H1 (cell line): ENCODE results near the gene OBP2B. TPM values are rescaled to one million over a fixed set of nuclear protein-coding genes. Genes with fewer than 3 reads are reported as not detected.

Experiments used
- CREB1 ChIP-seq: IDR thresholded peaks from 2 replicates; pipeline ENCODE4 v1.6.1; 2012; ENCODE audit warnings: inconsistent platforms
- FOSL1 ChIP-seq: IDR thresholded peaks from 2 replicates; pipeline ENCODE4 v1.6.1; 2011; ENCODE audit warnings: mild to moderate bottlenecking, low read depth, low read length, moderate library complexity; ENCODE audit not compliant: insufficient read depth
- JUND ChIP-seq: IDR thresholded peaks from 2 replicates; pipeline ENCODE4 v1.6.1; 2011; ENCODE audit warnings: mild to moderate bottlenecking, improper control_type of control experiment, low read length
- KDM1A ChIP-seq: fragments of 200-600, 300-600 bp; sonication (generic); IDR thresholded peaks from 2 replicates; pipeline ENCODE4 v1.7.1; 2016; ENCODE audit warnings: mild to moderate bottlenecking, low read length, borderline replicate concordance
- PHF8 ChIP-seq: fragments of 200-600 bp; sonication (generic); conservative IDR thresholded peaks from 2 replicates; pipeline ENCODE4 v1.7.1; 2012; ENCODE audit warnings: low read depth, mild to moderate bottlenecking, inconsistent platforms, low read length, moderate library complexity
- POLR2A ChIP-seq, 2 experiments: IDR thresholded peaks; 1 replicate in 1 of 2; 2 replicates in 1 of 2; pipeline ENCODE4 v1.6.1; 2011; ENCODE audit warnings: low read depth in 2 of 2, low read length in 2 of 2, mild to moderate bottlenecking in 2 of 2; ENCODE audit errors: control extremely low read depth in 1 of 2
- RFX5 ChIP-seq: IDR thresholded peaks from 2 replicates; pipeline ENCODE4 v1.6.1; 2011; ENCODE audit warnings: low read depth, low read length, improper control_type of control experiment, borderline replicate concordance
- TEAD4 ChIP-seq: IDR thresholded peaks from 2 replicates; pipeline ENCODE4 v1.6.1; 2012; ENCODE audit warnings: low read depth, low read length, inconsistent platforms, mixed read lengths
- polyA plus RNA-seq, 7 experiments: library from polyadenylated mRNA; depleted of rRNA in 3 of 7; stranded (reverse) in 5 of 7; unstranded in 2 of 7; fragments of >200 nt in 5 of 7; fragments of 200-250 nt in 2 of 7; gene quantifications; 1 replicate in 5 of 7; 2 replicates in 1 of 7; 4 replicates in 1 of 7; pipeline versions ENCODE4 v1.2.1 to v1.2.3, GENCODE V29; 2011 to 2013; ENCODE audit warnings: missing spikeins in 2 of 7, mixed read lengths in 2 of 7
- total RNA-seq: library from RNA; stranded (reverse); fragmentation: NEBNext Ultra II Directional; extraction: Animal tissue kit (Norgen Biotek cat#: 25700); gene quantifications from 2 replicates; pipeline ENCODE4 v1.2.1, GENCODE V29; 2021
- TF ChIP-seq, protein P1 (sequence below): fragments of 300-600 bp; sonication (generic); IDR thresholded peaks from 2 replicates; pipeline ENCODE4 v1.7.1; 2012; ENCODE audit warnings: low read length, moderate library complexity, mild to moderate bottlenecking, inconsistent platforms; ENCODE audit not compliant: insufficient replicate concordance
- TF ChIP-seq, protein P2 (sequence below): IDR thresholded peaks from 2 replicates; pipeline ENCODE4 v1.6.1; 2011; ENCODE audit warnings: low read depth, mild to moderate bottlenecking, low read length; ENCODE audit not compliant: insufficient read depth

The OBP2B gene
- total and polyA plus RNA-seq, 2 of the 8 experiments (the other 6 are each of a cell fraction or from before 2014, with no cell fraction given): not detected

GRCh38 chr9:133254471-133254870 lies 45.4 kb upstream of the OBP2B start (continued):
- TF ChIP-seq, protein P1, sequence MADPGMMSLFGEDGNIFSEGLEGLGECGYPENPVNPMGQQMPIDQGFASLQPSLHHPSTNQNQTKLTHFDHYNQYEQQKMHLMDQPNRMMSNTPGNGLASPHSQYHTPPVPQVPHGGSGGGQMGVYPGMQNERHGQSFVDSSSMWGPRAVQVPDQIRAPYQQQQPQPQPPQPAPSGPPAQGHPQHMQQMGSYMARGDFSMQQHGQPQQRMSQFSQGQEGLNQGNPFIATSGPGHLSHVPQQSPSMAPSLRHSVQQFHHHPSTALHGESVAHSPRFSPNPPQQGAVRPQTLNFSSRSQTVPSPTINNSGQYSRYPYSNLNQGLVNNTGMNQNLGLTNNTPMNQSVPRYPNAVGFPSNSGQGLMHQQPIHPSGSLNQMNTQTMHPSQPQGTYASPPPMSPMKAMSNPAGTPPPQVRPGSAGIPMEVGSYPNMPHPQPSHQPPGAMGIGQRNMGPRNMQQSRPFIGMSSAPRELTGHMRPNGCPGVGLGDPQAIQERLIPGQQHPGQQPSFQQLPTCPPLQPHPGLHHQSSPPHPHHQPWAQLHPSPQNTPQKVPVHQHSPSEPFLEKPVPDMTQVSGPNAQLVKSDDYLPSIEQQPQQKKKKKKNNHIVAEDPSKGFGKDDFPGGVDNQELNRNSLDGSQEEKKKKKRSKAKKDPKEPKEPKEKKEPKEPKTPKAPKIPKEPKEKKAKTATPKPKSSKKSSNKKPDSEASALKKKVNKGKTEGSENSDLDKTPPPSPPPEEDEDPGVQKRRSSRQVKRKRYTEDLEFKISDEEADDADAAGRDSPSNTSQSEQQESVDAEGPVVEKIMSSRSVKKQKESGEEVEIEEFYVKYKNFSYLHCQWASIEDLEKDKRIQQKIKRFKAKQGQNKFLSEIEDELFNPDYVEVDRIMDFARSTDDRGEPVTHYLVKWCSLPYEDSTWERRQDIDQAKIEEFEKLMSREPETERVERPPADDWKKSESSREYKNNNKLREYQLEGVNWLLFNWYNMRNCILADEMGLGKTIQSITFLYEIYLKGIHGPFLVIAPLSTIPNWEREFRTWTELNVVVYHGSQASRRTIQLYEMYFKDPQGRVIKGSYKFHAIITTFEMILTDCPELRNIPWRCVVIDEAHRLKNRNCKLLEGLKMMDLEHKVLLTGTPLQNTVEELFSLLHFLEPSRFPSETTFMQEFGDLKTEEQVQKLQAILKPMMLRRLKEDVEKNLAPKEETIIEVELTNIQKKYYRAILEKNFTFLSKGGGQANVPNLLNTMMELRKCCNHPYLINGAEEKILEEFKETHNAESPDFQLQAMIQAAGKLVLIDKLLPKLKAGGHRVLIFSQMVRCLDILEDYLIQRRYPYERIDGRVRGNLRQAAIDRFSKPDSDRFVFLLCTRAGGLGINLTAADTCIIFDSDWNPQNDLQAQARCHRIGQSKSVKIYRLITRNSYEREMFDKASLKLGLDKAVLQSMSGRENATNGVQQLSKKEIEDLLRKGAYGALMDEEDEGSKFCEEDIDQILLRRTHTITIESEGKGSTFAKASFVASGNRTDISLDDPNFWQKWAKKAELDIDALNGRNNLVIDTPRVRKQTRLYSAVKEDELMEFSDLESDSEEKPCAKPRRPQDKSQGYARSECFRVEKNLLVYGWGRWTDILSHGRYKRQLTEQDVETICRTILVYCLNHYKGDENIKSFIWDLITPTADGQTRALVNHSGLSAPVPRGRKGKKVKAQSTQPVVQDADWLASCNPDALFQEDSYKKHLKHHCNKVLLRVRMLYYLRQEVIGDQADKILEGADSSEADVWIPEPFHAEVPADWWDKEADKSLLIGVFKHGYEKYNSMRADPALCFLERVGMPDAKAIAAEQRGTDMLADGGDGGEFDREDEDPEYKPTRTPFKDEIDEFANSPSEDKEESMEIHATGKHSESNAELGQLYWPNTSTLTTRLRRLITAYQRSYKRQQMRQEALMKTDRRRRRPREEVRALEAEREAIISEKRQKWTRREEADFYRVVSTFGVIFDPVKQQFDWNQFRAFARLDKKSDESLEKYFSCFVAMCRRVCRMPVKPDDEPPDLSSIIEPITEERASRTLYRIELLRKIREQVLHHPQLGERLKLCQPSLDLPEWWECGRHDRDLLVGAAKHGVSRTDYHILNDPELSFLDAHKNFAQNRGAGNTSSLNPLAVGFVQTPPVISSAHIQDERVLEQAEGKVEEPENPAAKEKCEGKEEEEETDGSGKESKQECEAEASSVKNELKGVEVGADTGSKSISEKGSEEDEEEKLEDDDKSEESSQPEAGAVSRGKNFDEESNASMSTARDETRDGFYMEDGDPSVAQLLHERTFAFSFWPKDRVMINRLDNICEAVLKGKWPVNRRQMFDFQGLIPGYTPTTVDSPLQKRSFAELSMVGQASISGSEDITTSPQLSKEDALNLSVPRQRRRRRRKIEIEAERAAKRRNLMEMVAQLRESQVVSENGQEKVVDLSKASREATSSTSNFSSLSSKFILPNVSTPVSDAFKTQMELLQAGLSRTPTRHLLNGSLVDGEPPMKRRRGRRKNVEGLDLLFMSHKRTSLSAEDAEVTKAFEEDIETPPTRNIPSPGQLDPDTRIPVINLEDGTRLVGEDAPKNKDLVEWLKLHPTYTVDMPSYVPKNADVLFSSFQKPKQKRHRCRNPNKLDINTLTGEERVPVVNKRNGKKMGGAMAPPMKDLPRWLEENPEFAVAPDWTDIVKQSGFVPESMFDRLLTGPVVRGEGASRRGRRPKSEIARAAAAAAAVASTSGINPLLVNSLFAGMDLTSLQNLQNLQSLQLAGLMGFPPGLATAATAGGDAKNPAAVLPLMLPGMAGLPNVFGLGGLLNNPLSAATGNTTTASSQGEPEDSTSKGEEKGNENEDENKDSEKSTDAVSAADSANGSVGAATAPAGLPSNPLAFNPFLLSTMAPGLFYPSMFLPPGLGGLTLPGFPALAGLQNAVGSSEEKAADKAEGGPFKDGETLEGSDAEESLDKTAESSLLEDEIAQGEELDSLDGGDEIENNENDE: no peak
- TF ChIP-seq CREB1: no peak
- TF ChIP-seq KDM1A: no peak
- TF ChIP-seq TEAD4: no peak
- no peak for TF ChIP-seq FOSL1
- TF ChIP-seq PHF8: no peak
- no peak for TF ChIP-seq RFX5
- TF ChIP-seq, protein P2, sequence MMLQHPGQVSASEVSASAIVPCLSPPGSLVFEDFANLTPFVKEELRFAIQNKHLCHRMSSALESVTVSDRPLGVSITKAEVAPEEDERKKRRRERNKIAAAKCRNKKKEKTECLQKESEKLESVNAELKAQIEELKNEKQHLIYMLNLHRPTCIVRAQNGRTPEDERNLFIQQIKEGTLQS: no peak
- TF ChIP-seq POLR2A (IDR thresholded peaks at IDR 0.05; ENCODE audit: control extremely low read depth in 1 of 2, low read depth in 2 of 2, low read length in 2 of 2): no peak
- no peak for TF ChIP-seq JUND
